ENCODE measurements around the gene MCC. TPM values are rescaled to one million over a fixed set of nuclear protein-coding genes. Genes with fewer than 3 reads are reported as not detected.
A peak's percentile ranks its signal among the peaks of the same experiment; 100 is the strongest.

Gene MCC
- total RNA-seq, 1 experiment from 2014 or later: 7.6 TPM

GRCh38 chr5:113057557-113057984, 430.7 kb downstream of the MCC start:
- no peak overlapping the region for H2BK20ac ChIP-seq (ENCODE audit: low read depth, low read length, poor library complexity, severe bottlenecking)
- no peak overlapping the region for H2BK12ac ChIP-seq (ENCODE audit: insufficient read length, low read depth, low read length)
- Mint-ChIP-seq H3K27me3 (ENCODE audit: low read depth) (no peaks in the 10 kb centered on the region), H3K36me3 (ENCODE audit: insufficient read depth in 1 of 3, low read depth in 3 of 3) (peaks cover 0 to 4% (median 0%) of the 10 kb centered on the region in 3 experiments; a peak in 3 of 7 replicates), H3K4me3 (no peak overlapping the region), H3K27ac (peak overlapping the region in 1 of 3 experiments; percentile 49; a peak in 1 of 7 replicates), H3K4me1 (peaks cover 13 to 20% of the 10 kb centered on the region in 2 experiments), H3K9me3 (no peaks in the 10 kb centered on the region)
- no peak overlapping the region for H3K4ac ChIP-seq (ENCODE audit: low read depth, low read length)
- H2BK5ac ChIP-seq (ENCODE audit: insufficient read length, low read length): no peak overlapping the region
- H3K18ac ChIP-seq (ENCODE audit: insufficient read length, low read depth, low read length): no peak overlapping the region
- no CpG with 5 or more reads among the region's 14 CpGs for WGBS (ENCODE audit: extremely low coverage, insufficient read length, low lambda C conversion rate)
- no peak overlapping the region for H2AK5ac ChIP-seq (ENCODE audit: insufficient read length, low read length)
- no peak overlapping the region for H2AFZ ChIP-seq (ENCODE audit: low read length)
- H3K4me2 ChIP-seq (ENCODE audit: insufficient read depth, insufficient read length, low read length): no peak overlapping the region
- no peak overlapping the region for H3K56ac ChIP-seq (ENCODE audit: insufficient read length, low read depth, low read length)
- H3K9ac ChIP-seq (ENCODE audit: extremely low read depth, insufficient read length, low read length): no peak overlapping the region
- no peaks in the 10 kb centered on the region for H3K79me2 ChIP-seq (ENCODE audit: insufficient read depth, low read length)
- H3K14ac ChIP-seq (ENCODE audit: insufficient read depth, low read length): no peak overlapping the region
- TF ChIP-seq, protein P1, sequence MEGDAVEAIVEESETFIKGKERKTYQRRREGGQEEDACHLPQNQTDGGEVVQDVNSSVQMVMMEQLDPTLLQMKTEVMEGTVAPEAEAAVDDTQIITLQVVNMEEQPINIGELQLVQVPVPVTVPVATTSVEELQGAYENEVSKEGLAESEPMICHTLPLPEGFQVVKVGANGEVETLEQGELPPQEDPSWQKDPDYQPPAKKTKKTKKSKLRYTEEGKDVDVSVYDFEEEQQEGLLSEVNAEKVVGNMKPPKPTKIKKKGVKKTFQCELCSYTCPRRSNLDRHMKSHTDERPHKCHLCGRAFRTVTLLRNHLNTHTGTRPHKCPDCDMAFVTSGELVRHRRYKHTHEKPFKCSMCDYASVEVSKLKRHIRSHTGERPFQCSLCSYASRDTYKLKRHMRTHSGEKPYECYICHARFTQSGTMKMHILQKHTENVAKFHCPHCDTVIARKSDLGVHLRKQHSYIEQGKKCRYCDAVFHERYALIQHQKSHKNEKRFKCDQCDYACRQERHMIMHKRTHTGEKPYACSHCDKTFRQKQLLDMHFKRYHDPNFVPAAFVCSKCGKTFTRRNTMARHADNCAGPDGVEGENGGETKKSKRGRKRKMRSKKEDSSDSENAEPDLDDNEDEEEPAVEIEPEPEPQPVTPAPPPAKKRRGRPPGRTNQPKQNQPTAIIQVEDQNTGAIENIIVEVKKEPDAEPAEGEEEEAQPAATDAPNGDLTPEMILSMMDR (conservative IDR thresholded peaks at IDR 0.05): peak; percentile 24; the same call in 1 of the 3 replicates
- H2BK120ac ChIP-seq (ENCODE audit: low read depth, low read length, poor library complexity, severe bottlenecking): no peak overlapping the region
- H3K27ac ChIP-seq (ENCODE audit: insufficient read length, low read depth, low read length): no peak overlapping the region
- H4K5ac ChIP-seq (ENCODE audit: insufficient read length, low read depth, low read length): no peak overlapping the region
- H3K27me3 ChIP-seq (ENCODE audit: insufficient read depth, low read length): no peaks in the 10 kb centered on the region
- H3K79me1 ChIP-seq (ENCODE audit: insufficient read depth, low read depth, low read length, poor library complexity, severe bottlenecking): no peaks in the 10 kb centered on the region
- H3T11ph ChIP-seq (ENCODE audit: low read length): no peak overlapping the region
- no peak overlapping the region for H3K23ac ChIP-seq (ENCODE audit: insufficient read length, low read depth, low read length)
- H4K8ac ChIP-seq (replicated peaks; ENCODE audit: insufficient read length, low read depth, low read length): no peak overlapping the region
- H3K23me2 ChIP-seq (ENCODE audit: insufficient read length, low read depth, low read length, poor library complexity, severe bottlenecking): no peaks in the 10 kb centered on the region
- H3K4me1 ChIP-seq (ENCODE audit: insufficient read depth, low read length): no peaks in the 10 kb centered on the region; the same call in 1 of the 2 replicates
- H2BK15ac ChIP-seq (ENCODE audit: low read depth, low read length): no peak overlapping the region
- H4K91ac ChIP-seq (ENCODE audit: insufficient read length, low read depth, low read length): no peak overlapping the region
- H4K20me1 ChIP-seq (ENCODE audit: control insufficient read depth, insufficient read depth, insufficient read length): no peaks in the 10 kb centered on the region
- DNase-seq: peak; percentile 36
- H3K9me3 ChIP-seq (ENCODE audit: control insufficient read depth, low read depth, low read length): no peaks in the 10 kb centered on the region

Data from H9 (cell line).